Left lung (tissue), 10 donors: ENCODE data around the gene FXYD5. TPM values are rescaled to one million over a fixed set of nuclear protein-coding genes. Genes with fewer than 3 reads are reported as not detected.
"Not testable (repeated sequence)": the region's sequence is repeated elsewhere in the genome, so short reads cannot be mapped to it uniquely, and the experiment has no call there.

Experiments
- ATAC-seq: fragments of 200-7000 bp; cut with Tn5 transposase; one replicate; pipeline ENCODE4 v1.9.1; 2020; ENCODE audit warnings: moderate library complexity
- DNase-seq, 4 donors: peaks; one replicate each; pipeline ENCODE4 v3.0.0-alpha.2; 2013 to 2020
- H3K27ac ChIP-seq, 2 donors: fragments of 200-600 bp; sonication (generic) in 1 of 2; one replicate each; pipeline versions ENCODE4 v1.5.0 to v1.8.0; 2020 to 2021
- H3K27me3 ChIP-seq, 2 donors: fragments of 200-600 bp; sonication (generic) in 1 of 2; one replicate each; pipeline versions ENCODE4 v1.5.0 to v1.8.0; 2020 to 2021
- H3K36me3 ChIP-seq, 2 donors: fragments of 200-600 bp; sonication (generic) in 1 of 2; one replicate each; pipeline versions ENCODE4 v1.5.0 to v1.8.0; 2020 to 2021
- H3K4me1 ChIP-seq, 2 donors: fragments of 200-600 bp; one replicate each; pipeline ENCODE4 v1.8.0; 2021
- H3K4me3 ChIP-seq, 2 donors: fragments of 200-600 bp; sonication (generic) in 1 of 2; one replicate each; pipeline versions ENCODE4 v1.5.0 to v1.8.0; 2020 to 2021; ENCODE audit warnings: mild to moderate bottlenecking in 1 of 2
- H3K9me3 ChIP-seq, 2 donors: fragments of 200-600 bp; sonication (generic) in 1 of 2; one replicate each; pipeline versions ENCODE4 v1.5.0 to v1.8.0; 2020 to 2021
- intact Hi-C, 2 donors: fragments of 100-400 bp; cut with DNase I; formaldehyde crosslinking; loops; one replicate each; pipeline versions ENCODE4 v1.11.2 to v1.14.2; 2022
- polyA plus RNA-seq, 6 donors: library from polyadenylated mRNA; unstranded; fragments of 120-200 nt; gene quantifications; one replicate each; pipeline ENCODE4 v1.2.1, GENCODE V29; 2013; ENCODE audit not compliant: insufficient read length in 6 of 6
- total RNA-seq, 2 donors: library from RNA; stranded (reverse); fragmentation: NEBNext Ultra II Directional; extraction: Animal tissue kit (Norgen Biotek cat#: 25700); gene quantifications; one replicate each; pipeline ENCODE4 v1.2.1, GENCODE V29; 2021
- TF ChIP-seq, protein P1 (sequence below), 2 donors: fragments of 200-600 bp; sonication (generic) in 1 of 2; IDR thresholded peaks; one replicate each; pipeline versions ENCODE4 v1.5.0 to v1.8.0; 2021; ENCODE audit warnings: antibody characterized with exemption in 2 of 2
- donor health status: DM: no; HTN: yes; CAD: no.
- donor health status: DM: no; HTN: no; CAD: no.

The FXYD5 gene
- total and polyA plus RNA-seq, 8 donors: 29.0 to 123 (median 31.5) TPM

DNA sequence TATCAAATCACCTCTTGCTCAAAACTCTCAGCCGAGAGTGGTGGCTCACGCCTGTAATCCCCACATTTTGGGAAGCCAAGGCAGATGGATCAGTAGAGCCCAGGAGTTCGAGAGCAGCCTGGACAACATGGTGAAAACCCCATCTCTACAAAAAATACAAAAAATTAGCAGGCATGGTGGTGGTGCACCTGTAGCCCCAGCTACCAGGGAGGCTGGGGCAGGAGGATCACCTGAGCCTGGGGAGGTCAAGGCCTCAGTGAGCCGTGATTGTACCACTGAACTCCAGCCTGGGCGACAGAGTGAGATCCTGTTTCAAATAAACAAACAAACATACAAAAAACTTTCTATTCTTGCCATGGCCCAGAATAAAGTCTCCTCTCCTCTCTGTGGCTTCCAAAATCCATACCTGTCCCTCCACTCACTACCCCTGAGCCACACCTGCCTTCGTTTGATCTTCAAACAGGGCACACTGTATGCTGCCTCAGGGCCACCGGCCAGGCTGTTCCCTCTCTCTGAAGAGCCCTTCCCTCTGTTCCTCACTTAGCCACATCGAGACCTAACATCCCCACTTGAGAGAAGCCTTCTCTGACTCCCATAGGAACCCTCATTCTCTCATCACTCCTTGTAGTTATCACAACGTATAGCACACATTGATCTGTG lies 26.0 kb upstream of the FXYD5 start:
- no peak overlapping the region for H3K4me3 ChIP-seq
- H3K27me3 ChIP-seq: no peaks in the 10 kb centered on the region
- no peak for ATAC-seq
- H3K27ac ChIP-seq: no peak overlapping the region
- no peak for DNase-seq
- peaks cover 12 to 15% of the 10 kb centered on the region in 2 donors for H3K4me1 ChIP-seq
- H3K9me3 ChIP-seq: no peaks in the 10 kb centered on the region
- TF ChIP-seq, protein P1, sequence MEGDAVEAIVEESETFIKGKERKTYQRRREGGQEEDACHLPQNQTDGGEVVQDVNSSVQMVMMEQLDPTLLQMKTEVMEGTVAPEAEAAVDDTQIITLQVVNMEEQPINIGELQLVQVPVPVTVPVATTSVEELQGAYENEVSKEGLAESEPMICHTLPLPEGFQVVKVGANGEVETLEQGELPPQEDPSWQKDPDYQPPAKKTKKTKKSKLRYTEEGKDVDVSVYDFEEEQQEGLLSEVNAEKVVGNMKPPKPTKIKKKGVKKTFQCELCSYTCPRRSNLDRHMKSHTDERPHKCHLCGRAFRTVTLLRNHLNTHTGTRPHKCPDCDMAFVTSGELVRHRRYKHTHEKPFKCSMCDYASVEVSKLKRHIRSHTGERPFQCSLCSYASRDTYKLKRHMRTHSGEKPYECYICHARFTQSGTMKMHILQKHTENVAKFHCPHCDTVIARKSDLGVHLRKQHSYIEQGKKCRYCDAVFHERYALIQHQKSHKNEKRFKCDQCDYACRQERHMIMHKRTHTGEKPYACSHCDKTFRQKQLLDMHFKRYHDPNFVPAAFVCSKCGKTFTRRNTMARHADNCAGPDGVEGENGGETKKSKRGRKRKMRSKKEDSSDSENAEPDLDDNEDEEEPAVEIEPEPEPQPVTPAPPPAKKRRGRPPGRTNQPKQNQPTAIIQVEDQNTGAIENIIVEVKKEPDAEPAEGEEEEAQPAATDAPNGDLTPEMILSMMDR (IDR thresholded peaks at IDR 0.05): no peak
- no peaks in the 10 kb centered on the region for H3K36me3 ChIP-seq
- intact Hi-C loops: no loop called here

DNA sequence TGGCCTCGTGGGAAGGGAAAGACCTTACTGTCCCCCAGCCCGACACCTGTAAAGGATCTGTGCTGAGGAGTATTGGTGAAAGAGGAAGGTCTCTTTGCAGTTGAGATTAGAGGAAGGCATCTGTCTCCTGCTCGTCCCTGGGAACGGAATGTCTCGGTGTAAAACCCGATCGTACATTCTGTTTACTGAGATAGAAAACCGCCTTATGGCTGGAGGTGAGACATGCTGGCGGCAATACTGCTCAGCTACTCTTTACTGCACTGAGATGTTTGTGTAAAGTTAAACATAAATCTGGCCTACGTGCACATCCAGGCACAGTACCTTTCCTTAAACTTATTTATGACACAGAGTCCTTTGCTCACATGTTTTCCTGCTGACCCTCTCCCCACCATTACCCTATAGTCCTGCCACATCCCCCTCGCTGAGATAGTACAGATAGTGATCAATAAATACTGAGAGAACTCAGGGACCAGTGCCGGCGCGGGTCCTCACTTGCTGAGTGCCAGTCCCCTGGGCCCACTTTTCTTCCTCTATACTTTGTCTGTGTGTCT lies 24.7 kb upstream of the FXYD5 start:
- H3K4me1 ChIP-seq, H3K36me3 ChIP-seq, H3K4me3 ChIP-seq, H3K27ac ChIP-seq, H3K9me3 ChIP-seq, ATAC-seq, H3K27me3 ChIP-seq, DNase-seq: not testable (repeated sequence)
- intact Hi-C loops: loop anchor here in 1 of 2 donors (10.0 kb wide), 1 partner anchor 65 kb away; no protein-coding TSS in a partner anchor

DNA sequence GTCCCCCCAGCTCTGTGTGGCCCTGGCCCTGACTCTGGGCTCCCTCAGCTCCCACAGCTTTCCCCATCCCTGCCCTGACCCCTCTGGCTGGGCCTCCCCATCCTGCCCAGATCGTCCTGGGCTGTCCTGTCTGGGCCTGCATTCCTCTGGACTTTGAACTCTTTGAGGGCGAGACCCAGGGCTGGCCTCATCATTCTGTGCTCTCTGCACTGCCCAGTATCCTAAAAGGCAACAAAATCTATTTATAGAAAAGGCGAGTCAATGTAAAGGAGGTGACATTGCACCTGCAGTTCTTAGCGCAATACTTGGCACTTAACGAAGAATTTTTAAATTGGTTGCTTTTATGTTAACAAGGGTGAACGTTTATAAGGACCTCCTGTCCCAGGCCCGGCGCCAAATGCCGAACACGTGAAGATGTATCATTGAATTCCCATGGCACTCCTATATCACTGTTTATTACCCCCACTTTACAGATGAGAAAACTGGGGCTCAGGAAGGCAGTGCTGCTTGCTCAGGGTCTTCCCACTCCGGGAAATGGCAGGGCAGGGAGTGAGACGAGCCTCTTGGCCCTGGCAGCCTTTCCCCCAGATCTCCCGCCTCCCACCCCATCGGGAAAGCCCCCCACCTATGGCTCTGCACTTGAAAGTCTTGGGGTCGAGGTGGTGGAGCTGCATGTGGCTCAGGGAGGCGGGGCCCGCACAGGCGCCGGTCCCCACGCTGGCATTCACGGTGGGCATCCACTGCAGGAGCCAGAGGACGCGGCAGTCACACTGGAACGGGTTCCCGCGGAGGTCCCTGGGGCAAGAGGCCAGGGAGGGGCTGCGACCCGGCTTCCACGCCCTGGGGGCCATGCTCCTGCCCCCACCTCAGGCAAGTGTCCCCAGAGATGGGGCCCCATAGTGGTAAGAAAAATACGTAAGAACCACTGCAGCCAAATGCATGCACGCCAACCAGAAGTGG lies 23.5 kb upstream of the FXYD5 start:
- Histone ChIP-seq H3K4me3 (no peak overlapping the region), H3K36me3 (no peaks in the 10 kb centered on the region), H3K27ac (no peak overlapping the region), H3K27me3 (no peaks in the 10 kb centered on the region), H3K9me3 (no peaks in the 10 kb centered on the region), H3K4me1 (no peaks in the 10 kb centered on the region)
- DNase-seq (no peak), ATAC-seq (peak; percentile 15)
- intact Hi-C loops: loop anchor here in 1 of 2 donors (10.0 kb wide), 1 partner anchor 66 kb away; no protein-coding TSS in a partner anchor
- TF ChIP-seq, protein P1 (IDR thresholded peaks at IDR 0.05): no peak

DNA sequence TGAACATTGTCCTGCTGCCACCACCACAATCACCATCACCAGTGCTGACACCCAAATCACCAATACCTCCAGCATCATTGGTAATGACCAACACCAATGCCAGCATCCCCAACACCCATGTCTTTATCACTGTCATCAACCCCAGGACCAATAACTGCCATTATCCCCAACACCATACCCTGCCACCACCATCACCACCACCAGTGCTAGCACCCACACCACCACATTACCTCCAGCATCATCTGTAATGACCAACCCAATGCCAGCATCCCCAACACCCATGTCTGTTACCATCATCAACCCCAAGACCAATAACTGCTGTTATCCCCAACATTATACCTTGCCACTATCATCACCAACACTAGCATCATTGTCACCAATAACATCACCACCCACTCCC lies 22.3 kb upstream of the FXYD5 start:
- Histone ChIP-seq H3K27me3 (peaks cover 0 to 6% of the 10 kb centered on the region in 2 donors), H3K4me1 (peaks cover 0 to 5% of the 10 kb centered on the region in 2 donors), H3K27ac (no peak overlapping the region), H3K4me3 (no peak overlapping the region), H3K9me3 (no peaks in the 10 kb centered on the region), H3K36me3 (no peaks in the 10 kb centered on the region)
- ATAC-seq (no peak), DNase-seq (no peak)
- TF ChIP-seq, protein P1 (IDR thresholded peaks at IDR 0.05): no peak
- intact Hi-C loops: loop anchor here in 1 of 2 donors (10.0 kb wide), 1 partner anchor 67 kb away; no protein-coding TSS in a partner anchor

DNA sequence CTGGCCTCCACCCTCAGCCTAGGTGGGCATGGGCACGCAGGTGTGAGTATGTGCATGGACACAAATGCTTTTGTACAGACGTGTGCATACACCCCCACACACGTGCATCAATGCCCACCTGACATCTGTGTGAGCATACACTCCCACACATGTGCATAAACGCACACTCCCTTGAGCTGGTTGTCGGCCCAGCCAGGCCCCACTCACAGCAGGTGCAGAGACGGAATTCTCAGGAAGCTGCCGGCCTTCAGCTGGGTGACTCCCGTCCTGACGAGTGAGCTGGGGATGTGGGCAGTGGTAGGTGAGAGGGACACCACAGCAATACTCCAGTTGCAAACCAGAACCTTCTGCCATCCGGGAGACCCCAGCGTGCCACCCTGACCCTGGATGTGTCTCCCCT lies 20.7 kb upstream of the FXYD5 start:
- intact Hi-C loops: loop anchor here in 1 of 2 donors (10.0 kb wide), 1 partner anchor 69 kb away; no protein-coding TSS in a partner anchor
- DNase-seq (no peak), ATAC-seq (no peak)
- H3K4me3 ChIP-seq: no peak overlapping the region
- peaks cover 0 to 14% of the 10 kb centered on the region in 2 donors for H3K27me3 ChIP-seq
- H3K36me3 ChIP-seq: no peaks in the 10 kb centered on the region
- H3K27ac ChIP-seq: no peak overlapping the region
- H3K4me1 ChIP-seq: peaks cover 0 to 7% of the 10 kb centered on the region in 2 donors
- TF ChIP-seq, protein P1 (IDR thresholded peaks at IDR 0.05): no peak
- no peaks in the 10 kb centered on the region for H3K9me3 ChIP-seq
